Thyroid gland (tissue), 4 donors: ENCODE measurements around the gene CMTM3. TPM values are rescaled to one million over a fixed set of nuclear protein-coding genes. Genes with fewer than 3 reads are reported as not detected.

Experiments
- DNase-seq, 2 donors: peaks; one replicate each; pipeline ENCODE4 v3.0.0-alpha.2; 2019
- H3K27ac ChIP-seq, 3 donors: fragments of 200-600 bp; sonication (generic); 1 replicate in 2 of 3; 2 replicates in 1 of 3; pipeline ENCODE4 v1.5.1; 2016 to 2019; ENCODE audit warnings: mild to moderate bottlenecking in 1 of 3, moderate library complexity in 1 of 3
- H3K27me3 ChIP-seq: fragments of 200-600 bp; sonication (generic); one replicate; pipeline ENCODE4 v1.5.1; 2019
- H3K36me3 ChIP-seq, 2 donors: fragments of 200-600 bp; sonication (generic); one replicate each; pipeline ENCODE4 v1.5.1; 2016 to 2019
- H3K4me1 ChIP-seq, 2 donors: fragments of 200-600 bp; sonication (generic); one replicate each; pipeline ENCODE4 v1.5.1; 2017 to 2019
- H3K4me3 ChIP-seq, 3 donors: fragments of 200-600 bp; sonication (generic); replicated peaks in 1 of 3; 1 replicate in 2 of 3; 2 replicates in 1 of 3; pipeline ENCODE4 v1.5.1; 2016; ENCODE audit warnings: mild to moderate bottlenecking in 1 of 3
- H3K9me3 ChIP-seq: fragments of 200-600 bp; sonication (generic); one replicate; pipeline ENCODE4 v1.5.1; 2017
- POLR2A ChIP-seq, 2 donors: fragments of 450-650 bp; IDR thresholded peaks; one replicate each; pipeline ENCODE4 v1.6.1; 2017; ENCODE audit warnings: antibody characterized with exemption in 2 of 2, mild to moderate bottlenecking in 2 of 2, moderate library complexity in 1 of 2
- WGBS, 2 donors: methylation state at CpG; one replicate each; pipeline ENCODE4 v1.1.5; 2017; 5-methylcytosine and 5-hydroxymethylcytosine counted together
- intact Hi-C: fragments of 100-400 bp; cut with DNase I; formaldehyde crosslinking; loops from one replicate; pipeline ENCODE4 v1.15.1; 2023
- total RNA-seq, 4 donors: library from RNA; depleted of rRNA; stranded (reverse); fragments of >200 nt; gene quantifications; one replicate each; pipeline ENCODE4 v1.2.3, GENCODE V29; 2016
- TF ChIP-seq, protein P1 (sequence below), 6 experiments: fragments of 200-600 bp in 3 of 6; fragments of 450-650 bp in 3 of 6; sonication (generic) in 3 of 6; IDR thresholded peaks; one replicate each; pipeline ENCODE4 v1.5.1; 2016 to 2019; ENCODE audit warnings: antibody characterized with exemption in 6 of 6, mild to moderate bottlenecking in 2 of 6, inconsistent platforms in 1 of 6, moderate library complexity in 1 of 6

CMTM3 gene
- total RNA-seq, 4 donors from 2014 or later: 5.9 to 32.0 (median 21.3) TPM

DNA sequence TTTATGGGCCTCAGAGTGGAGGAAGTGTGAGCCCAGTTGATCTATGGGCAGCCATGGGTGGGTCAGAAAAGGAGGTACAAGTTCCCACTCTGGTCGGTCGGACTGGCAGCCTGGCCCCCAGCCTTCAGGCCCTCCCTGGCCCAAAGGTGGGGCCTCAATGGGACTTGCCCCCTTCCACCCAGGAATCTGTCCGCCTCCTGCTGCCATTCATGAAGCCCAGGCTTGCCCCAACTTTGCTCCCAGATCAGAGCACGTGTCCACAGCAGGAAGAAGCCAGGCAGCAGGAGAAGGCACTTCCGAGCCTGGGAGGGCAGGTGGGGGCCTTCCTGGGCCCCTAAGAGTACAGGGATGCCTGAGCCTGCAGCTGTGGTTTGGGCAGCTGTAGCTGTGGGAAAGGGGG, 3.0 kb upstream of the CMTM3 start:
- H3K36me3 ChIP-seq: no peaks in the 10 kb centered on the region
- peaks cover 9 to 15% of the 10 kb centered on the region in 2 donors for H3K4me1 ChIP-seq
- H3K9me3 ChIP-seq: no peaks in the 10 kb centered on the region
- intact Hi-C loops: loop anchor here (5.0 kb wide), 2 partner anchors 119 to 194 kb away; no protein-coding TSS in a partner anchor
- TF ChIP-seq, protein P1, sequence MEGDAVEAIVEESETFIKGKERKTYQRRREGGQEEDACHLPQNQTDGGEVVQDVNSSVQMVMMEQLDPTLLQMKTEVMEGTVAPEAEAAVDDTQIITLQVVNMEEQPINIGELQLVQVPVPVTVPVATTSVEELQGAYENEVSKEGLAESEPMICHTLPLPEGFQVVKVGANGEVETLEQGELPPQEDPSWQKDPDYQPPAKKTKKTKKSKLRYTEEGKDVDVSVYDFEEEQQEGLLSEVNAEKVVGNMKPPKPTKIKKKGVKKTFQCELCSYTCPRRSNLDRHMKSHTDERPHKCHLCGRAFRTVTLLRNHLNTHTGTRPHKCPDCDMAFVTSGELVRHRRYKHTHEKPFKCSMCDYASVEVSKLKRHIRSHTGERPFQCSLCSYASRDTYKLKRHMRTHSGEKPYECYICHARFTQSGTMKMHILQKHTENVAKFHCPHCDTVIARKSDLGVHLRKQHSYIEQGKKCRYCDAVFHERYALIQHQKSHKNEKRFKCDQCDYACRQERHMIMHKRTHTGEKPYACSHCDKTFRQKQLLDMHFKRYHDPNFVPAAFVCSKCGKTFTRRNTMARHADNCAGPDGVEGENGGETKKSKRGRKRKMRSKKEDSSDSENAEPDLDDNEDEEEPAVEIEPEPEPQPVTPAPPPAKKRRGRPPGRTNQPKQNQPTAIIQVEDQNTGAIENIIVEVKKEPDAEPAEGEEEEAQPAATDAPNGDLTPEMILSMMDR (IDR thresholded peaks at IDR 0.05): no peak
- no peak for TF ChIP-seq POLR2A (IDR thresholded peaks at IDR 0.05)
- no peak overlapping the region for H3K4me3 ChIP-seq
- no peak for DNase-seq
- no peaks in the 10 kb centered on the region for H3K27me3 ChIP-seq
- no peak overlapping the region for H3K27ac ChIP-seq
- 90 to 100% methylated on average over 1 to 2 of the region's 5 CpGs for WGBS, 2 donors

DNA sequence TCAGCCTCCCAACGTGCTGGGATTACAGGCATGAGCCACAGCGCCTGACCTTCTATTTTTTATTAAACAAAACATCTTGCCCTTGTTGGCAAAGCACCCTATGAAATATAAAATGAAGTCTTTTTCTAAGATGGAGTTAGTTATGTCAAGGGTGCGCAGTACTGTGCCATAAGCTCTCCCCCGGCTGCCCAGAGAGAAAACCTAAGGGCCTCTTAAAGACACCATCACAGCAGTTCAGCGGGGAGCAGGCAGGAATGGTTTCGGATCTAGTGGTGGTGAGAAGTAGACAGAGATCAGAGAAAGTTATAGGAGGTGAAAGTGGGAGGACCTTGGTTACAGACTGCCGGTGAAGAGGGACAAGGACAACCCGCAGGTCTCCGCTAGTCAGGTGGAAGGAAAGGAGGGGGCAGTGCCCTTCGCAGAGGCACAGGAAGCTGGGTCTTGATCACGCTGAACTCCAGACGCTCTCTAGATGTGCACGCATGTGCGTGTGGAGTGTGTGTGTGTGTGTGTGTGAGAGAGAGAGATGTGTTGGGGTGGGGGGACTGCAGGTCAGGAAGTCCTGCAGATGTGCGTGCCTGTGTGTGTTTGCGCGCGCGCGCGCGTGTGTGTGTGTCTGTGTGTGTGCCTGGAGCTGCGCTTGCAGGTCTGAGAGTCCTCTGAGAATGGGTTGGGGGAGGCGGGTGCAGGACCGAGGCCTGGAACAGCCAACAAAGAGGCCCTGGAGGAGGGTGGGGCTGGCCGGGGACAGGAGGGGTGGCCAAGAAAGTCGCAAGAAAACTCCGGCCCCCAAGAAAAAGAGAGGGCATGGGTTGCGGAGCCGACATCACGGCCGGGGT, 748 bp upstream of the CMTM3 start:
- no peaks in the 10 kb centered on the region for H3K27me3 ChIP-seq
- intact Hi-C loops: loop anchor here (5.0 kb wide), 2 partner anchors 121 to 196 kb away; no protein-coding TSS in a partner anchor
- peak overlapping the region in 2 of 3 donors; percentile 8 to 65 for H3K4me3 ChIP-seq
- H3K9me3 ChIP-seq: no peaks in the 10 kb centered on the region
- no peaks in the 10 kb centered on the region for H3K36me3 ChIP-seq
- H3K4me1 ChIP-seq: peaks cover 11 to 22% of the 10 kb centered on the region in 2 donors
- WGBS, 2 donors: 14 to 17% methylated on average over 25 to 30 of the region's 32 CpGs
- peak overlapping the region in 2 of 3 donors; percentile 87 to 93 for H3K27ac ChIP-seq
- DNase-seq: peak; percentile 69 to 71
- TF ChIP-seq POLR2A (IDR thresholded peaks at IDR 0.05): no peak
- TF ChIP-seq, protein P1 (IDR thresholded peaks at IDR 0.05): no peak

DNA sequence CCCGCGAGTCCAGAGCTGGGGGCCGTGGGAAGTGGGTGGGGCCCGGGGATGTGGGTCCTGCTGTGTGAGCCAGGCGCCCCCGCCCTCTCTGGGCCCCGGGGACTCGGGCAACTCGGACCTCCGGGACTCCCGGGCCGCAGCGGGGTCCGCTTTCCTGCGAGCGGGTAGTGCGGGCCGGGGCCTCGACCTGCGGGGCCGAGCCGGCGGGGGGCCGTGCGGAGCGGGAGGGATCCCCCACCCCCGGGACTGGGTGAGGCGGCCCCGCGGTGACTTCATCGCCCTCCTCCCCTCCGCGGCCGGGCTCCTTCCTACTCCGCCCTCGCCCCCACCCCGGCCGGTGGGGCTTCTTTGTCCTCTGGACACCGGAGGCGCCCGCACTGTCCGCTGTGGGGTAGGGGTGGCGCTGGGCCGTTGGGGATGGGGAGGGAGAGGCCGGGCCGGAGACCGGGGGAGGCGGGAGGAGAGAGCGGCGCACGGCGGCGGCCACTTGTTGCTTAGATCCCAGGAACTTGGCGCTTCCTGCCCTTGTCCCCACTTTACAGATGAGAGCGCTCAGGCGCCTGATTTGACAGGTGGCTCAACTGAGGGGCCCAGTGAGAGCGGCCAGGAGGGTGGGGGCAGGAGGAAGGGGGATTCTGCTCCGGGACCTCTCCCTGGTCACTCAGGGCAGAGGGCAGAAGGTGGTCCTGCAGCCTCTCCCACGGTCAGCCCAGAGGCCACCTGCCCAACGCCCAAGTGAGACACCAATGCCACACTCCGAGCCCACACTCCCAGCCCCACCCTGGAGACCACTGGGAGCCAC, 874 bp downstream of the CMTM3 start:
- H3K4me1 ChIP-seq: peaks cover 13 to 30% of the 10 kb centered on the region in 2 donors
- TF ChIP-seq, protein P1 (IDR thresholded peaks at IDR 0.05): peak in 1 of 6 experiments; percentile 3
- TF ChIP-seq POLR2A (IDR thresholded peaks at IDR 0.05): no peak
- no peaks in the 10 kb centered on the region for H3K9me3 ChIP-seq
- DNase-seq: peak; percentile 45 to 53
- H3K27ac ChIP-seq: peak overlapping the region; percentile 66 to 93 (median 87)
- no peaks in the 10 kb centered on the region for H3K27me3 ChIP-seq
- 0 to 31% methylated on average over 8 to 16 of the region's 61 CpGs for whole genome bisulfite sequencing, 2 donors
- intact Hi-C loops: loop anchor here (5.0 kb wide), 1 partner anchor 262 kb away; no protein-coding TSS in a partner anchor
- H3K4me3 ChIP-seq: peak overlapping the region; percentile 10 to 65 (median 60)
- no peaks in the 10 kb centered on the region for H3K36me3 ChIP-seq

DNA sequence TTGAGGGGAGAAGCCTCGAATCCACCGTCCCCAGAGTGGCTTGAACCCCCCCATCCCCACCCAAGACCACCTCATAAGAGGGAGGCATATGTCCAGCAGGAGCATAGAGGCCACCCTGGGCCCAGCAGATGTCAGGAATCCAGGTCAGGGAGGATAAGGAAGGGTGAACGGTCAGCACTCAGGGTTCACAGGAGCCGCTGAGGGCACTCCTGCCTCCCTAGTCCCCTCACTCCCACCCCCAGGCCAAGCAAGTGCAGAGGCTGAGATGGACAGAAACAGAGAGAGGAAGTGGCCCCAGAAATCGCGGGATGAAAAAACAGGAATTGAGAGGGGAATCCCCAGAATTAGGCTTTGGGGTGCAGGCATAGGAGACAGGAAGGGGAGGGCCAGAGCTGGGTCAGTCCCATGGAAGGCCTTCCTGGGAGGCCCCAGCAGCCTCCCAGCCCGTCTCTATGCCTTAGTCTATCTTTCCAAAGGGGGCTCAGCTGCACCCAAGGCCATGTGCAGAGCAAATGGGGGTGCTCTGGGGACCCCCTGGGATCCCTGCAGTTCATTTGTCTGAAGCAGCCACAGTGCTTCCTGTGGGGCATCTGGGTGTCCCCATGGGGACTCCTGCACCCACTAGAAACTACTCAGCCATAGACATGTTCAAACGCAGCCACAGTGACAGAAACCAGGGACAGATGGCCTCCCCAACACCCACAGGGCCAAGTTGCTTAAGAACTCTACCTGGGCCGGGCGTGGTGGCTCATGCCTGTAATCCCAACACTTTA, 1.7 kb downstream of the CMTM3 start:
- 68 to 78% methylated on average over 8 to 9 of the region's 10 CpGs for WGBS, 2 donors
- no peak for DNase-seq
- TF ChIP-seq POLR2A (IDR thresholded peaks at IDR 0.05): no peak
- TF ChIP-seq, protein P1 (IDR thresholded peaks at IDR 0.05): no peak
- Histone ChIP-seq H3K27me3 (no peaks in the 10 kb centered on the region), H3K36me3 (no peaks in the 10 kb centered on the region), H3K9me3 (no peaks in the 10 kb centered on the region), H3K27ac (peak overlapping the region; percentile 66 to 93 (median 87)), H3K4me1 (peaks cover 13 to 30% of the 10 kb centered on the region in 2 donors), H3K4me3 (peak overlapping the region in 1 of 3 donors; percentile 65)
- intact Hi-C loops: loop anchor here (5.0 kb wide), 1 partner anchor 261 kb away; no protein-coding TSS in a partner anchor
